ENCODE measurements around the gene GALNT14.

Gene GALNT14

GRCh38 chr2:31125918-31126695 is 12.1 kb downstream of the GALNT14 start:
- DNase-seq (ENCODE audit: low read depth), result no peak
- no peak for TF ChIP-seq CTCF (IDR thresholded peaks at IDR 0.05; ENCODE audit: insufficient read depth, low read depth, low read length, missing control alignments)
- no peak overlapping the region for H3K4me3 ChIP-seq (ENCODE audit: low read depth, low read length)

- TF ChIP-seq CTCF (IDR thresholded peaks at IDR 0.05; ENCODE audit: insufficient read depth, low read depth, low read length, missing control alignments), result no peak
Observed at GRCh38 chr2:31124904-31125303, 13.3 kb downstream of the GALNT14 start.

GRCh38 chr2:31122133-31122532 is 16.1 kb downstream of the GALNT14 start:
- no peak for DNase-seq (ENCODE audit: low read depth)
- no peak overlapping the region for H3K4me3 ChIP-seq (ENCODE audit: low read depth, low read length)
- no peak for TF ChIP-seq CTCF (IDR thresholded peaks at IDR 0.05; ENCODE audit: insufficient read depth, low read depth, low read length, missing control alignments)

More at GRCh38 chr2:31124904-31125303, 13.3 kb downstream of the GALNT14 start:
- DNase-seq (ENCODE audit: low read depth), result no peak
- H3K4me3 ChIP-seq (ENCODE audit: low read depth, low read length), result no peak overlapping the region

GRCh38 chr2:31113765-31114164 is 24.5 kb downstream of the GALNT14 start:
- no peak for TF ChIP-seq CTCF (IDR thresholded peaks at IDR 0.05; ENCODE audit: insufficient read depth, low read depth, low read length, missing control alignments)
- H3K4me3 ChIP-seq (ENCODE audit: low read depth, low read length), result no peak overlapping the region
- no peak for DNase-seq (ENCODE audit: low read depth)

- no peak for TF ChIP-seq CTCF (IDR thresholded peaks at IDR 0.05; ENCODE audit: insufficient read depth, low read depth, low read length, missing control alignments)
- no peak for DNase-seq (ENCODE audit: low read depth)
- no peak overlapping the region for H3K4me3 ChIP-seq (ENCODE audit: low read depth, low read length)
Observed at GRCh38 chr2:31112544-31112943, 25.7 kb downstream of the GALNT14 start.

- no peak overlapping the region for H3K4me3 ChIP-seq (ENCODE audit: low read depth, low read length)
- TF ChIP-seq CTCF (IDR thresholded peaks at IDR 0.05; ENCODE audit: insufficient read depth, low read depth, low read length, missing control alignments), result no peak
- DNase-seq (ENCODE audit: low read depth), result no peak
Observed at GRCh38 chr2:31110998-31111397, 27.2 kb downstream of the GALNT14 start.

GRCh38 chr2:31110431-31110830 is 27.8 kb downstream of the GALNT14 start:
- no peak for TF ChIP-seq CTCF (IDR thresholded peaks at IDR 0.05; ENCODE audit: insufficient read depth, low read depth, low read length, missing control alignments)
- no peak for DNase-seq (ENCODE audit: low read depth)
- no peak overlapping the region for H3K4me3 ChIP-seq (ENCODE audit: low read depth, low read length)
